Stimulated activated CD8-positive, alpha-beta memory T cell treated with anti-CD3 and anti-CD28 coated beads, Interleukin-4, amount 100 ng/mL, for 24 hours (primary cell): Measurements from ENCODE around the gene CDYL2.
"Not testable (repeated sequence)": the region's sequence is repeated elsewhere in the genome, so short reads cannot be mapped to it uniquely, and the experiment has no call there.

Source experiments
- DNase-seq: peaks from one replicate; pipeline ENCODE4 v3.0.0-alpha.2; 2020; ENCODE audit warnings: low read depth

Gene CDYL2

DNA sequence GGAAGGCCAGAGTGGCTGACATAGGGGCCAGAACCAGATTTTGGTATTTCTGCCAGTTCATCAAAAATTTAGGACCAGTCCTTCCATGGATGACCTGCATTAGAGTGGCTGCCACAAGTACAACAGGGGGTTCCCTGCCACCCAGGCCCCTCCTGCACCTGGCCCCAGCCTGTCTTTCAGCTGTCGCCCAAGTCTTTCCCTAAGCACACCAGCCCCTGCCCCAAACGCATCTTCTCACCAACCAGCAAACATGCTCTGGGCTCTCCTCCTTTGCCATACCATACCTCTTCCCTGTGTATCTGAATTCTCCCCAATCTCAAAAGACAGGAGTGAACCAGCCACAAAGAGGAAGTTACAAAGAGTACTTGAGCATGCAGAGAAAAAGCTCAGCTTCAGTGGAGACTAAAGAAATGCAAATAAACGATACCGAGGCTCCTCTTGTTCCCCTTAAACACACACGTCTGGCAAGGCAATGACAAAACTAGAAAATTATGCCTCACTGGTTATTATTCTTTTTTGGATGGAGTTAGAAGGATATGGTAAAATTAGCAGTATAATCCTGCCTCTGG, 133.0 kb downstream of the CDYL2 start:
- DNase-seq = no peak

DNA sequence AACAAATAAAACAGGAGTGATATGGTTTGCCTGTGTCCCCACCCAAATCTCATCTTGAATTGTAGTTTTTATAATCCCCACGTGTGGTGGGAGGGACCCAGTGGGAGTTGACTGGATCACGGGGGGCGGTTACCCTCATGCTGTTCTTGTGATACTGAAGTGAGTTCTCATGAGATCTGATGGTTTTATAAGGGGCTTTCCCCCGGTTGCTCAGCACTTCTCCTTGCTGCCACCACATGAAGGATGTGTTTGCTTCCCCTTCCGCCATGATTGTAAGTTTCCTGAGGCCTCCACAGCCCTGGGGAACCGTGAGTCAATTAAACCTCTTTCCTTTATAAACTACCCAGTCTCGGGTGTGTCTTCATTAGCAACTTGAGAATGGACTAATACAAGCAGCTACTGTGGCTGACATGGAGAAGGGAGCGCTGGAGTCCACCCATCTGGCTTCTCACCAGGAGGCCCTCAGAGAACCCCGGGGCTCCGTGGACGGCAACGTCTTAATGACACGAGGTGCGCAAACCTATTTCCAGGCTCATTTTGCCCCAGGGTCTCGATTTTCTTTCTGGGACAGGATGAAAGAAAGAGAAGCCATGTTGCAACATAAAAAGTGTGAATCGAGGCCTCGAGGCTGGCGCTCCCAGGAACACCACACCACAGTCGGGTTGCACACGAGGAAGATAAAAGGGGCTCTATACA, 134.1 kb downstream of the CDYL2 start:
- peak; percentile 6 for DNase-seq

DNA sequence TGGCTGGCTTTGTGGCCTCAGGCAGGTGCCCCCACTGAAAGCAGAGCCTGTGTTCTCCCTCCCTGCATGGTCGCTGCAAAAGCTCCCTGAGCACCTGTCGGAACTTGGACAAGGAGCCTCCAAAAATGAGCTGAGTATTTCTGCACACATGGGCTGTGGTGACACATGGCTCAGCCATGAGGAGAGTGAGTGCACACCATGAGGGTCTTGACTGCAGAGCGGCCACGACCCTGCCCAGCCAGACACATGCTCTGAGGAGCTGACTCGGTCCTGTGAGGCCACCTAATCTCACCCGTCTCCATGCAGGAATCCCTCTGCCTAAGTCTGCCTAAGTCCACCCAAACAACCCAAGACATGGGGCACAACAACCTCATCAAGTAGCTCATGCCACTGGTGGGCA, 134.7 kb downstream of the CDYL2 start:
- DNase-seq = no peak

DNA sequence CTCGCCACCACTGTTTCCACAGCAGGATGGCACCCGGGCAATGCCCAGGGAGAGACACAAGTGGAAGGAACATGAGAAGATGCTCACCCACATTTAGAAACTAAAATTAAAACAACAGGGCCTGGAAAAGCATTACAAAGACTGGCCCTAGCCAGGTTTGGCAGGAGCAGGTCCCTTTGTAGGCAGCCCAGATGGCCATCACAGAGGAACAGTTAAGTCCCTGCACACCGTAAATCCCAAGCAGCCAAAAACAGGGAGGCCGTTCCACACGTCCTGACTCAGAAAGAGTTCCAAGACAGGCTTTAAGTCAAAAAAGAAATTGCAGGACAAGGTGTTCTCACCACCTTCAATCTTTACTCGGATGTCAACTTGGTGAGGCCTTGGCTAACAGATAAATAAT, 136.5 kb downstream of the CDYL2 start:
- no peak for DNase-seq

DNA sequence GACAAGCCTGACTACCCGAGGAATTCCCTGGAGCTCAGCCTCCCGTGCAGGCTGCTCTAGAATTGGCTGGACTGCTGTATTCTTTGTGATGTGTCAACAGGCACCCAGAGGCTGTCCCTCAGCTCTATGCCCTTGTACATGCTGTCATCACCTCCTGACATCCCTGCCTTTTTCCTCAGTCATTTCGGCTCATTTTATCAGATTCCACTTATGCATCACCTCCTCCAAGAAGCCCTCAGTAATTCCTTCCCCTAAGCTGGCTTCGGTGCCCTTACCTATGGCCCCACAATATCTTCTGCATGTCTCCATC, 137.2 kb downstream of the CDYL2 start:
- DNase-seq = no peak

DNA sequence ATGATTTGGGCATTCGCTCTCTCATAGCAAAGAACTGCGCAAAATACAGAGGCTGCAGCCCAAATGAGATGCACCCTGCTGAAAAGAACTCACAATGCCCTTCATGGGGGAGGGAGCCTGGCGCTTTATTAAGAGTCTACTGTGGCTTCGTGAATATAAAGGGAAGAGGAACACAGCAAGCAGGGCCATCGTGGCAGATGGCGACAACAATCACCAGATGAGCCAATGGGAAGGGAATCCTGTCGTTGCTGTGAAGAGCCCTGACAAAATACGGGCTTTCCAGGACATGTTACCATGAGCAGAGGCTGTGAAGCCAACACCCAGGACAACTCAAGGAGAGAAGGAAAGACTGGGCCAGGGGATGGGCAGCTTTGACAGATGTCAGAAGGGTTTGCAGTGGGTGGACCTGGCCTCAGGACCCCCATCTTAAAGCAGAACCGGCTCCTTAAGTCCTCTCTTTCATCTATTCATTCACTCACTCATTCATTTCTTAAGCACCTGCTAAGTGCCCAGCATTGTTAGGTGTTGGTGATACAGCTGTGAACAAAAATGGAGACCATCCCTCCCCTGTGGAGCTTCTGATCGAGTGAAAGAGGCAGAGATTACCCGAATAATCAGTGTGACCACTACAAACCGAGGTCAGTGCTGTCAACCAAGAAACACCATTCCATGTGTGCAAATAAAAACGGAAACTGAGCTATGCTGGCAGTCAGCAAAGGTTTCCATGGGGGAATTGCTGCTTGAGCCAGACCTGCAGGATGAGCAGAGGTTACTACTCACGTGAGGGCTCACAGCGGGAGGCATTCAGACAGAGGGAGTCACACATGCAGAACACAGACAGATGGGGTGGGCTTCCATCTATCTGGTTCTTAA, 137.8 kb downstream of the CDYL2 start:
- no peak for DNase-seq

DNA sequence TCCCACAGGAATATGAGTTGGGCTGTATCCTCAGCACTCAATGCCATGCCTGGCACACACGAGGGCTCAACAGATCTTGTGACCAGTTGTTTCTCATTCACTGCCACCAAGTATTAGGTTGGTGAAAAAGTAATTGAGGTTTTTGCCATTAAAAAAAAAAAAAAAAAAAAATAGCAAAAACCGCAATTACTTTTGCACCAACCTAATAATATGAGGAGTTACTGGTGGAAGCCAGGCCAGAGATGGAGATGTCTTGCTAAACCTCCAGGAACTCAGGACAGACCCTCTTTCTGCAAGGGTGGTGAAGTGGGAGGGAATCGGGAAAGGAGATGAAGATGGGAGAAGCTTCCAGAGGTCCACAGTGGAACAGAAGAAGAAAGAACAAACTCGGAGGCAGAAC, 139.0 kb downstream of the CDYL2 start:
- no peak for DNase-seq

DNA sequence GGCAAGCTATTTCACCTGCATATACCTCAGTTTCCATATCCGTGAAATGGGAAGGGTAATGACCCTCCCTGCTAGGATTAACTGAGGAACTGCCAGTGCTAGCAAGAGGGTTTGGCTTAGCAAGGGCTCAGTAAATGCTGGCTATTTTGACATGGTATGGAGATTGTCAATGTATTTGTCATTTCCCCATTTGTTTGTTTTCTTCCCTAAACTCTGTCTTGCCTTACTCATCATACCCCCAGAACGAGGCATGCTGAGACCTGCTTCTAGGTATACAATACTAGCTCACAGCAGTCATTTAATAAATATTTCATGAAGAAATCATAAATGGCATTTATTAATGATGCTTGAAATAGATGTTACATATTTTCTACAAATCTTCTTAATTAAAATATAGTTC, 139.6 kb downstream of the CDYL2 start:
- no peak for DNase-seq

DNA sequence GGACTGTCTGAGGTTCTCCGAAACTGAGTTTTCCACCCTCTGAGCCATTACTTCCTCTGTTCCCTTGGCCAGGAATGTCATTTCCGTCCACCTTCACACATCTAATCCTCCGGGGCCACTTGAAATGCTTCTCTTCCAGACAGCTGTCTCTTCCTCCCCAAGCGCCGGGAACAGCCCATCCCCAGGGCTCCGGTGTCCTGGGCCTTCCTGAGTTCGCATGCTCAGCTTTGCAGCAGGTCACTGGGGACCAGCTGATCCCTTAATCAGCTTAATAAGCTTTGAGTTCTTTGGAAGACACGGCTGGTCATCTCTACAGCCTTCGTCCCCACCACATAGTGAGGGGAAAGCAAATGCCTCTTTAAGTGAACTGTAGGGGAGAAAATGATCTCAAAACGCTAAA, 140.2 kb downstream of the CDYL2 start:
- DNase-seq = no peak

DNA sequence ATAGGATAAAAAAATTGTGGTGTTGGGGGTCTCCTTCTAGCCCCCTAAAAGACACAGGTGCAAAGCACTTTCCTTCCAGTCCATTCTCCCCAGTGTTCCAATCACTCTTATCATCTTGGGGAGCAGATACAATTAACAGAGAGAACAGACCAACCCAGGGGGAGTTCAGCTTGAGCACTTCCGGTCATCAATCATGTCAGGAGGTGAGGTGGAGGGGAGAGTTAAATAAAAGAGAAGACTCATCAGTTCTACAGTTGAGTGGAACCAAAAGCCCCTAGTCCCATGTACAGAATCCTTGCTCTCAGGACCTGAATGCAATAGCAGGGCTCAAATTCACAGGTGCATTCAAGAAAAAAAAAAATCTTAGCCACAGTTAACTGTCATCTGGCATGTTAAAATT, 141.3 kb downstream of the CDYL2 start:
- DNase-seq = no peak

DNA sequence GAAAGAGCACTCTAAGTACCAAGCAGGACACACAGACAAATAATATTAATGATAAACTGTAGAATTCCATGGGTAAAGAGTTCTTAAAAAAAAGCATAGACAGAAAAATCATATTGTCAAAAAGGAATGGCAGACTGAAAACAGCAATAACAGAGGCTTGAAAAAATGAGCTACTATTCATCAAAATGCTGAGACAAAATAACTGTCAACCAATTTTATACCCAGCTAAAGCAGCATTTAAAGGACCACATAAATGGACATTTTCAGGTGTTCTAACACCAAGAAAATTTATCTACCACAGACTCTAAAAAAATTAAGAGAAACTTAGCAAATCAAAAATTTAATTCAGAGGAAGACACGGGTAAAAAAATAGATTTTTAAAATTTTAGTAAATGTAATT, 144.5 kb downstream of the CDYL2 start:
- DNase-seq = no peak

DNA sequence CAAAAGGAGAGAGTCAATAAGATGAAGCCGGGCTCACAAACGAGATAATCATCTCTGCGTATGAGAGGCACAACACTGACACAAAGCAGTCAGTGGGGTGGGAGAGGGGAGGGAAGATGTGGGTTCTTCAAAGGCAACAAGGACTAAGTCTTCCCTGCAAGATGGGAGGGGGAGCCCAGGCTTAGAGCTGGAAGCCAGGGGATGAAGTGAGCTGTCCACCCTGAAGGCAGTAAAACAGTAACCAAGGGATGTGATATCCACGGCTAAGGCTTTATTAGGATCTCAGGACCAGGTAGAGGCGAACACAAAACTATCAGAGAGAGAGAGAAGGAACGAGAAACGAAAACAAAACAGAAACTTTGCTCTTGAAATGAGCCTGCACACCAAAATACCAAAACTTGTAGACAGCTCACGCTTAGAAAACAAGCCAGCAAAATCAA, 147.7 kb downstream of the CDYL2 start:
- DNase-seq = no peak

DNA sequence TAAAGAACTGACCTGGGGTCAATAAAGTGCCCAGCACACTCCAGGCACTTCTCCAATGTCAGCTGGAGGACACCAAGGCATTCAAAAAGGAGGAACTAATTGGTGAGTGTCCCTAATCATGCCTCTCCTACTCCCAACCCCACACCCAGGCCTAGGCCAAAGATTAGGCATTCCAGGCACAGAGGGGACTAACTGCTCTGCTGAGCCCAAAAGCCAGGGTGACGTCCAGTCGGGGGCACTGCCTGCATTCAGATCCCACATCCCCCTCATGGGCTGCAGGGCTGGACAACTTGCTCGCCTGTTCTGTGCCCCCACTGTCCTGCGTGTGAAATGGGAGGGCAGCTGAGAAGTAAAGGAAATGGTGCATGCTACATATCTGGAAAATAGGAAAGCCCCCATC, 148.2 kb downstream of the CDYL2 start:
- no peak for DNase-seq

DNA sequence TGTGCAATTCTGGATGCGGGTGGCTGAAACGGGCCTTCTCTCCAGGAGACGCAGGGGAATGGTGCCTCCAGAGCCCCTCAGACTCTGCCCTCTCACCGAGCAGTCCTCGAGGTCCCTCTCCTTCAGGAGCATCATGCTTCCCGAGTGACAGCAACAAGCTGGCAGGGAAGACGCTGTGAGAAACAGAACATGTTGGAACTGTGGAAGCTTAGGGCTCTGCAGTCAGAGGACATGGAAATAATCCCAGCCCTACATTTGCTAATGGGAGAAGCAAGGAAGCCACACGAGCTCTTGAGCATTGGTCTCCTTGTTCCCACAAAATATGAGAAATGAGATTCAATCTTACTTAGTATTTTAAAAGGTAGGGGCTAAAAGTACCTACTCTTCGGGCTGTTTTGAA, 148.6 kb downstream of the CDYL2 start:
- DNase-seq = no peak

DNA sequence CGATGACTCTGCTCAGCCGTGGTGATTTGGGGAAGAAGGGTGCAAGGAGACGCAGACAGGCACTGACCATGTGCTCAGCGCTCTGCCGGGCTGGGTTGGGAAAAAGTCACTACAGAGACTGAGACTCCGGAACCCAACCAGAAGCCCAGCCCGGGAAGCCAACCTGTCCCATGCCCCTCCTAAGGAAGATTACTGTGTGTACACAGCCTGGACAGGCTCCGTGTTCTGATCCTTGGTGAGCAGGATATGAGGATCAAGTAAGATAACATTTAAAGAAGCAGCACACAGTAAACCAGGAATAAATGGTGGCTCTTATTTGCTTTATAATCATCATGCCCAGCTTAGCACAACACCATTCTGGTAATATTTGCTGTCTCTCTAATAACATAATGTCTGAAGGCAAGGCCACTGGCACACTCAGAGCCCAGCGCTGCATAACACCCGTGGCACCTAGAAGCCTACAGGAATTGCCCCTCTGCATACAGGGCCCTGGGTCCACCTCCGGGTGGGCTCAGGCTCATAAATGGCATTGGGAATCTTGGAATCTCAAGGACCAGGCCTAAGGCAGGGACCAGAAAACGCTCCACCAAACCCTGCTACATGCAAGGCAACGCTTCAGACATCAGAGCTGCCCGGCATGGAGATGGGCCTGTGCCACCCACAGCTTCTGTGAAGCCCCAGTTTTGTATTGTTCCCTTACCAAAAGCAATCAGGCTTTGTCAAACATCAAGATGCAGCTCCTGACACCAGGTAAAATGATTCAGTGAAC, 150.1 kb downstream of the CDYL2 start:
- no peak for DNase-seq

DNA sequence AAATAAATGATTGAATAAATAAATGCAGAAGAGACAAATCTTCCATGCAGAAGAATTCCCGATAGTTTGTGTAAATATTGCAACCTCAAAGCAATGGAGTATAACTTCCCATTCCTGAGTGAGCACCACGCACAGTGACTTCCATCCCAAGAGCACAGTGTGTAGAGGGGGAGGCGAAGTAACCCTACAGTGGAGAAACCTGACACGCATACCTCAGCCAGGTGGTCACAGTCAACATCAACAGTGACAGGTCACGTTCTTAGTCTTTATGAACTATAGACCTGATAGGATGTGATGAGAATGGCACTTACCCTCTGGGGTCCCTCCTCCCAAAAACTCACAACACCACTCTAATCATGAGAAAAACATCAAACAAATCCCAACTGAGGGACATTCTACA, 152.0 kb downstream of the CDYL2 start:
- DNase-seq = no peak

DNA sequence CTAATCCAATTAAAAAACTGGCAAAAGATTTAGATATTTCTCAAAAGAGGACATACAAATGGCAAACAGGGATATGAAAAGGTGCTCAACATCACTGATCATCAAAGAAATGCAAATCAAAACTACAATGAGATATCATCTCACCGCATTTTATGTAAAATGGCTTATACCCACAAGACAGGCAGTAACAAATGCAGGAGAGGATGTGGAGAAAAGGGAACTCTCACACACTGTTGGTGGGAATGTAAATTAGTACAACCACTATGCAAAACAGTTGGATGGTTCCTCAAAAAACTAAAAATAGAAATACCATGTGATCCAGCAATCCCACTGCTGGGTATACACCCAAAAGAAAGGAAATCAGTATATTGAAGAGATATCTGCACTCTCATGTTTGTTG, 154.1 kb downstream of the CDYL2 start:
- not testable (repeated sequence) for DNase-seq

DNA sequence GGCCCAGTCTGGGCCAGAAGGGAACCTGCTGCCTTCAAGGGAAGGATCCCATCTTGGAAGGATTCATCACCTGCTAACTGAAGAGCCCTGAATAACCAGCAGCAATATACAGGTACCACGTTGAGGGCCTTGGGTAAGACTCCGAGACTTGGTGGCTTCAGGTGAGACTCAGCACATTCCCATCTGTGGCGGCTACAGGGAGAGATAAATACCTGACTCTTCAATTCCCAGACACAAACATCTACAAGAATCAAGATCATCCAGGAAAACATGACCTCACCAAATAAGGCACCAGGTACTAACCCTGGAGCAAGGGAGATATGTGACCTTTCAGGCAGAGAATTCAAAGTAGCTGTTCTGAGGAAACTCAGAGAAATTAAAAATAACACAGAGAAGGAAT, 164.1 kb downstream of the CDYL2 start:
- no peak for DNase-seq

DNA sequence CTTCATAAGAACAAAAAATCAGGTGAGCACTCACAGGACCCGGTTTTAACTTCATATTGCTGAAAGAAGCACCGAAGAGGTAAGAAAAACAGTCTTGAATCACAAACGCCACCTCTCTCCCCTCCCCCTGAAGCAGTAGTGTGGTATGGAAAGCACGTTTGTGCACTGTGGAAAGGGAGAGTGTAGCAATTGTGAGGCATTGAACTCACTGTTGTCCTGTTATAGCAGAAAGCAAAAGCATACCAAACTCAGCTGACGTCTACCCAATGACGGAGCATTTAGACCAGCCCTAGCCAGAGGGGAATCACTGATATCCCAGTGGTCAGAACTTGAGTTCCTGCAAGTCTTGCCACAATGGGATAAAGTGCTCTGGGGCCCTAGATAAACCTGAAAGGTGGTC, 164.8 kb downstream of the CDYL2 start:
- no peak for DNase-seq

DNA sequence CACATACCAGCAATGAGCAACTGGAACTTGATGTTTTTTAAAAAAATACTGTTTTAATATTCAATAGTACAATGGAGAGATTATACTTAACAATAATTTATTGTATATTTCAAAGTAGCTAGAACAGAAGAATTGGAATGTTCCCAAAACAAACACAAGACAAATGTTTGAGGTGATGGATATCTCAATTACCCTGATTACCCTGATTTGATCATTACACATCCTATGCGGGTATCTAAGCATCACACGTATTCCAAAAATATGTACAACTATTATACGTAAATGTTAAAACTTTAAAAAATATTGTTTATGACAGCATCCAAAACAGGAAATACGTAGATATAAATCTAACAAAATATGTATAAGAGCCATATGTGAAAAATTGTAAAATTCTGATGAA, 166.8 kb downstream of the CDYL2 start:
- no peak for DNase-seq

DNA sequence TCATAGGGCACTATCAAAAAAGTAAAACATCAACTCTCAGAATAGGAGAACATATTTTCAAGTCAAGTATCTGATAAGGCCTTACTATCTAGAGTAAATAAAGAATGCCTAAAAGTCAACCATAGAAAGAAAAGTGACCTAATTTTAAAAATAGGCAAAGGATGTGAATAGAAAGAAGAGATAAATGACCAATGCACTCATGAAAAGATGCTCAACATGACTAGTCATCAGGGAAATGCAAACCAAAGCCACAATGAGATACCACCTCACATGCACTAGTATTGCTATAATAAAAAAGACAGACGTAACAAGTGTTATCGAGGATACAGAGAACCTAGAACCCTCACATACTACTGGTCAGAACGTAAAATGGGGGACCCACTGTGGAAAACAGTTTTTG, 172.8 kb downstream of the CDYL2 start:
- no peak for DNase-seq

DNA sequence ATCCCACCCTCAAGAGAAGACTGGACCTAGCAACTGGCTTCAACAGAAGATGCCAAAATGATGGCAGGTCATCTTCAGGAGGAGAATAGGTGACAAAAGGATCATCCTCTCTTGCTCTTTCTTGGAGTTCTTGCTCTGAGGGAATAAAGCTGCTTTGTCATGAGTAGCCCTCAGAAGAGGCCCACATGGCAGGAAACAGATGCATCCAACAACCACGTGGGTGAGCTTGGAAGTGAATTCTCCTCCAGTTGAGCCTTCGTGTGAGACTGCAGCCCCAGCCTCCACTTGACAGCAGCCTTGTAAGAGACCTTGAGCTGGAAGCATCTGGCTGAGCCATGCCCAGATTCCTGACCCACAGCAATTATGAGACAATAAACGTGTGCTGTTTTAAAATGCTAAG, 176.1 kb downstream of the CDYL2 start:
- no peak for DNase-seq

DNA sequence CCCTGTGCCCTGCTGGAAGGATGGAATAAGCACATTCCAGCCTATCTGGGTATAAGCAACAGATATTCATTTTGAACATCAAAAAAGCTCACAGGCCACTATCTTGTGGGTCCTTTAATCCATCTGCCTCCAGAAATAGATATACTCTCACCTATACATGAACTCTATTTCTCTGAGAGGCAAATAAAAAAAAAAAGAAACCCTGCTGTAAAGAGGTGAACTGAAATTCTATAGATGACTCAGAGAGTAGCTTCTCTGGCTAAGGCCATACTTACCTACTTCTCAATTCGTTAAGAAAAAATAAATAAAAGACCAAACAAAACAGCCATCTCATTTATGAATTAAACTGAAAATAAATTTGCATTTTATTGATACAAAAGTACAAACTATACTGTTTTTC, 177.3 kb downstream of the CDYL2 start:
- no peak for DNase-seq
